Measurements from ENCODE around the gene PLXND1. TPM values are rescaled to one million over a fixed set of nuclear protein-coding genes. Genes with fewer than 3 reads are reported as not detected.

The PLXND1 gene
- total RNA-seq, 1 experiment from 2014 or later: 47.3 TPM

- H2AFZ ChIP-seq (ENCODE audit: low read depth, low read length, poor library complexity, severe bottlenecking): no peak overlapping the region
- H3K9me3 ChIP-seq (ENCODE audit: control insufficient read depth in 1 of 2, insufficient read depth in 1 of 2, low read depth in 1 of 2, low read length in 2 of 2): no peaks in the 10 kb centered on the region
- H3K9ac ChIP-seq (ENCODE audit: low read length): no peak overlapping the region
- H3K36me3 ChIP-seq (ENCODE audit: control insufficient read depth in 1 of 2, insufficient read depth in 2 of 2, low read length in 2 of 2): no peaks in the 10 kb centered on the region; a peak in 1 of 4 replicates
- RAD21 ChIA-PET (ENCODE audit: low non-redundant PET in 1 of 2, low total read pairs in 2 of 2, uncharacterized antibody in 2 of 2, unreplicated experiment in 2 of 2): no interaction called here
- no peak overlapping the region for H3K4me2 ChIP-seq (ENCODE audit: low read length)
- no peak for ATAC-seq
- H3K27ac ChIP-seq (ENCODE audit: low read depth, low read length): no peak overlapping the region
- peaks cover 4% of the 10 kb centered on the region; the same call in 1 of the 2 replicates for H3K79me2 ChIP-seq (ENCODE audit: insufficient read depth, low read length)
- no TSS peak for BruUV-seq (replicated peaks)
- H3K4me1 ChIP-seq (ENCODE audit: control insufficient read depth in 1 of 2, insufficient read depth in 2 of 2, low read length in 2 of 2): no peaks in the 10 kb centered on the region
- no peaks in the 10 kb centered on the region for H4K20me1 ChIP-seq (ENCODE audit: insufficient read depth)
- intact Hi-C loops (cut with micrococcal nuclease): no loop called here
- POLR2A ChIA-PET: no interaction called here
- DNase-seq (ENCODE audit: low read depth, low spot score): no peak
- H3K4me3 ChIP-seq (replicated peaks in 1 of 2; ENCODE audit: low read depth in 1 of 2, low read length in 2 of 2): no peak overlapping the region
- CTCF ChIA-PET: no interaction called here
- no peaks in the 10 kb centered on the region for H3K9me2 ChIP-seq (ENCODE audit: insufficient read depth)
- TF ChIP-seq JUND (IDR thresholded peaks at IDR 0.05) (no peak), CEBPB (IDR thresholded peaks at IDR 0.05; ENCODE audit: low read depth) (no peak), EGR1 (IDR thresholded peaks at IDR 0.05; ENCODE audit: low read depth) (no peak), ZBTB33 (IDR thresholded peaks at IDR 0.05; ENCODE audit: extremely low read depth, insufficient replicate concordance, low read length) (no peak), EZH2phosphoT487 (IDR thresholded peaks at IDR 0.05; ENCODE audit: borderline replicate concordance) (no peak), POLR2A (IDR thresholded peaks at IDR 0.05; ENCODE audit: borderline replicate concordance, extremely low read depth, insufficient read depth, insufficient read length) (no peak), MAX (IDR thresholded peaks at IDR 0.05) (no peak), EZH2 (IDR thresholded peaks at IDR 0.05) (no peak), SIN3A (IDR thresholded peaks at IDR 0.05; ENCODE audit: low read depth) (no peak), POLR2AphosphoS5 (IDR thresholded peaks at IDR 0.05; ENCODE audit: low read depth, low read length) (no peak), RAD21 (IDR thresholded peaks at IDR 0.05; ENCODE audit: low read depth) (no peak), YY1 (IDR thresholded peaks at IDR 0.05; ENCODE audit: extremely low read depth, insufficient replicate concordance, low read depth, low read length) (no peak)
- H3K27me3 ChIP-seq (ENCODE audit: insufficient read depth, low read length): no peaks in the 10 kb centered on the region
These were observed 19.6 kb downstream of the PLXND1 start for GRCh38 chr3:129586746-129587430.

All from HCT116 (cell line).